Measurements from ENCODE around the gene PHLDB2.

PHLDB2 gene

GRCh38 chr3:111882799-111883198 lies 23.7 kb downstream of the PHLDB2 start:
- Histone ChIP-seq H3K36me3 (ENCODE audit: control insufficient read depth, insufficient read depth, low read length) (peaks cover 6% of the 10 kb centered on the region; the same call in 1 of the 2 replicates), H3K4me3 (ENCODE audit: low read depth, low read length) (no peak overlapping the region), H3K9me3 (ENCODE audit: control insufficient read depth, insufficient read depth, low read length) (no peaks in the 10 kb centered on the region), H3K9ac (ENCODE audit: low read depth, low read length) (no peak overlapping the region), H3K27me3 (ENCODE audit: control insufficient read depth, insufficient read depth, low read length) (no peaks in the 10 kb centered on the region), H3K27ac (ENCODE audit: low read depth, low read length) (no peak overlapping the region), H3K4me1 (ENCODE audit: control insufficient read depth, insufficient read depth, low read length) (peaks cover 3% of the 10 kb centered on the region; the same call in 1 of the 2 replicates)

DNA sequence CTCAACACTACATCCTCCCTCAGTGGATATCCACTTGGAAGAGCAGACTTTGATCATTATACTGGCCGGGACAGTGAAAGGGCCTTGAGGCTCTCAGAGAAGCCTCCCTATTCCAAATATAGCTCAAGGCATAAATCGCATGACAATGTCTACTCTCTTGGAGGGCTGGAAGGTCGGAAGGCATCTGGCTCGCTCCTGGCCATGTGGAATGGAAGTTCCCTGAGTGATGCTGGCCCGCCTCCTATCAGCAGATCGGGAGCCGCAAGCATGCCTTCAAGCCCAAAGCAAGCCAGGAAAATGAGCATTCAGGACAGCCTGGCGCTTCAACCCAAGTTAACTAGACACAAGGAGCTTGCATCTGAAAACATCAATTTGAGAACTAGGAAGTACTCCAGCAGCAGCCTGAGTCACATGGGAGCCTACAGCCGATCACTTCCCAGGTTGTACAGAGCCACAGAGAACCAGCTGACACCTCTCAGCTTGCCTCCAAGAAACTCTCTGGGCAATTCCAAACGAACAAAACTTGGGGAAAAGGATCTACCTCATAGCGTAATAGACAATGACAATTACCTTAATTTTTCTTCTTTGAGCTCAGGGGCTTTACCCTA lies 25.4 kb downstream of the PHLDB2 start:
- H3K9ac ChIP-seq (ENCODE audit: low read depth, low read length): no peak overlapping the region
- no peak overlapping the region for H3K27ac ChIP-seq (ENCODE audit: low read depth, low read length)
- H3K36me3 ChIP-seq (ENCODE audit: control insufficient read depth, insufficient read depth, low read length): peaks cover 6% of the 10 kb centered on the region; the same call in 1 of the 2 replicates
- H3K27me3 ChIP-seq (ENCODE audit: control insufficient read depth, insufficient read depth, low read length): no peaks in the 10 kb centered on the region
- H3K4me3 ChIP-seq (ENCODE audit: low read depth, low read length): no peak overlapping the region
- no peaks in the 10 kb centered on the region for H3K9me3 ChIP-seq (ENCODE audit: control insufficient read depth, insufficient read depth, low read length)
- peaks cover 3% of the 10 kb centered on the region; the same call in 1 of the 2 replicates for H3K4me1 ChIP-seq (ENCODE audit: control insufficient read depth, insufficient read depth, low read length)

- Histone ChIP-seq H3K4me3 (ENCODE audit: low read depth, low read length) (no peak overlapping the region), H3K9ac (ENCODE audit: low read depth, low read length) (no peak overlapping the region), H3K27me3 (ENCODE audit: control insufficient read depth, insufficient read depth, low read length) (no peaks in the 10 kb centered on the region), H3K27ac (ENCODE audit: low read depth, low read length) (no peak overlapping the region), H3K9me3 (ENCODE audit: control insufficient read depth, insufficient read depth, low read length) (no peaks in the 10 kb centered on the region), H3K36me3 (ENCODE audit: control insufficient read depth, insufficient read depth, low read length) (peaks cover 6% of the 10 kb centered on the region; the same call in 1 of the 2 replicates), H3K4me1 (ENCODE audit: control insufficient read depth, insufficient read depth, low read length) (peaks cover 3% of the 10 kb centered on the region; the same call in 1 of the 2 replicates)
Measured at GRCh38 chr3:111885578-111885977, 26.5 kb downstream of the PHLDB2 start.

GRCh38 chr3:111890051-111890580 lies 31.1 kb downstream of the PHLDB2 start:
- Histone ChIP-seq H3K9ac (ENCODE audit: low read depth, low read length) (no peak overlapping the region), H3K27me3 (ENCODE audit: control insufficient read depth, insufficient read depth, low read length) (no peaks in the 10 kb centered on the region), H3K4me1 (ENCODE audit: control insufficient read depth, insufficient read depth, low read length) (no peaks in the 10 kb centered on the region), H3K4me3 (ENCODE audit: low read depth, low read length) (no peak overlapping the region), H3K36me3 (ENCODE audit: control insufficient read depth, insufficient read depth, low read length) (peaks cover 3% of the 10 kb centered on the region; the same call in 1 of the 2 replicates), H3K27ac (ENCODE audit: low read depth, low read length) (no peak overlapping the region), H3K9me3 (ENCODE audit: control insufficient read depth, insufficient read depth, low read length) (no peaks in the 10 kb centered on the region)

GRCh38 chr3:111892070-111892469 lies 33.0 kb downstream of the PHLDB2 start:
- no peak overlapping the region for H3K4me3 ChIP-seq (ENCODE audit: low read depth, low read length)
- H3K4me1 ChIP-seq (ENCODE audit: control insufficient read depth, insufficient read depth, low read length): no peaks in the 10 kb centered on the region
- H3K36me3 ChIP-seq (ENCODE audit: control insufficient read depth, insufficient read depth, low read length): no peaks in the 10 kb centered on the region
- no peaks in the 10 kb centered on the region for H3K9me3 ChIP-seq (ENCODE audit: control insufficient read depth, insufficient read depth, low read length)
- no peaks in the 10 kb centered on the region for H3K27me3 ChIP-seq (ENCODE audit: control insufficient read depth, insufficient read depth, low read length)
- no peak overlapping the region for H3K9ac ChIP-seq (ENCODE audit: low read depth, low read length)
- no peak overlapping the region for H3K27ac ChIP-seq (ENCODE audit: low read depth, low read length)

DNA sequence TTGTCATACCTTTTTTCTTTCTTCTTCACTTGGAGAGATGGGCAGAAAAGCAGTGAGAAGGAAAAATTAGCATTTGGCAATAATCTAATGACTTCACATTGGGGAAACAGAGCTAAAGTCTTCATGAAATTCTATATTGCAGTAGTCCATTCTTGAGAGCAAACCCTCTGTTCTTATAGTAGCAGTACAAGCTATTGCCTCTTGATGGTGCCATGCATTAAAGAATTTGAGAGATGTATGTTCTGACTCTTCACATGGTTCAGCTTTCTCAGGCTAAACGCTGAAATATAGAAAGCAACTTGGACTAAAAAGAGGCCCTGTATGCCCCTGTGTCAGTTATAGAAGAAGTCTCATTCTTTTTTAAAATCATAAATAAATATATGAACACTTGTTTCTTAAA lies 36.0 kb downstream of the PHLDB2 start:
- H3K9ac ChIP-seq (ENCODE audit: low read depth, low read length): no peak overlapping the region
- peaks cover 2% of the 10 kb centered on the region; the same call in 1 of the 2 replicates for H3K9me3 ChIP-seq (ENCODE audit: control insufficient read depth, insufficient read depth, low read length)
- no peak overlapping the region for H3K27ac ChIP-seq (ENCODE audit: low read depth, low read length)
- H3K36me3 ChIP-seq (ENCODE audit: control insufficient read depth, insufficient read depth, low read length): no peaks in the 10 kb centered on the region
- no peaks in the 10 kb centered on the region for H3K4me1 ChIP-seq (ENCODE audit: control insufficient read depth, insufficient read depth, low read length)
- H3K4me3 ChIP-seq (ENCODE audit: low read depth, low read length): no peak overlapping the region
- no peaks in the 10 kb centered on the region for H3K27me3 ChIP-seq (ENCODE audit: control insufficient read depth, insufficient read depth, low read length)

DNA sequence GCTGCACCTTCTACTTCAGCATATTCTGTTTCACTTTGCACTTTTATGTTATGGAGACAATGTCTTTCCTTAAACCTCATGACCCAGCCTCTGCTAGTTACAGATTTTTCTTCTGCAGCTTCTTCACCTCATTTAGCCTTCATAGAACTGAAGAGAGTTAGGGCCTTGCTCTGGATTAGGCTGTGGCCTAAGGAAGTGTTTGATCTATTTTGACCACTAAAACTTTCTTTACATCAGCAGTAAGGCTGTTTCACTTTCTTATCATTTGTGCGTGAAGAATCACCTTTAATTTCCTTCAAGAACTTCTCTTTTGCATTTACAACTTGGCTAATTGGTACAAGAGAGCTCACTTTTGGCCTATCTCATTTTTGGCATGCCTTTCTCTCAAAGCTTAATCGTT lies 40.9 kb downstream of the PHLDB2 start:
- H3K27me3 ChIP-seq (ENCODE audit: control insufficient read depth, insufficient read depth, low read length): no peaks in the 10 kb centered on the region
- no peaks in the 10 kb centered on the region for H3K4me1 ChIP-seq (ENCODE audit: control insufficient read depth, insufficient read depth, low read length)
- peaks cover 2% of the 10 kb centered on the region; the same call in 1 of the 2 replicates for H3K9me3 ChIP-seq (ENCODE audit: control insufficient read depth, insufficient read depth, low read length)
- H3K9ac ChIP-seq (ENCODE audit: low read depth, low read length): no peak overlapping the region
- H3K27ac ChIP-seq (ENCODE audit: low read depth, low read length): no peak overlapping the region
- no peaks in the 10 kb centered on the region for H3K36me3 ChIP-seq (ENCODE audit: control insufficient read depth, insufficient read depth, low read length)
- no peak overlapping the region for H3K4me3 ChIP-seq (ENCODE audit: low read depth, low read length)

- H3K4me3 ChIP-seq (ENCODE audit: low read depth, low read length): no peak overlapping the region
- H3K36me3 ChIP-seq (ENCODE audit: control insufficient read depth, insufficient read depth, low read length): no peaks in the 10 kb centered on the region
- H3K27ac ChIP-seq (ENCODE audit: low read depth, low read length): no peak overlapping the region
- peaks cover 2% of the 10 kb centered on the region; the same call in 1 of the 2 replicates for H3K9me3 ChIP-seq (ENCODE audit: control insufficient read depth, insufficient read depth, low read length)
- H3K27me3 ChIP-seq (ENCODE audit: control insufficient read depth, insufficient read depth, low read length): no peaks in the 10 kb centered on the region
- no peaks in the 10 kb centered on the region for H3K4me1 ChIP-seq (ENCODE audit: control insufficient read depth, insufficient read depth, low read length)
- H3K9ac ChIP-seq (ENCODE audit: low read depth, low read length): no peak overlapping the region
Measured at GRCh38 chr3:111901637-111902036, 42.6 kb downstream of the PHLDB2 start.

DNA sequence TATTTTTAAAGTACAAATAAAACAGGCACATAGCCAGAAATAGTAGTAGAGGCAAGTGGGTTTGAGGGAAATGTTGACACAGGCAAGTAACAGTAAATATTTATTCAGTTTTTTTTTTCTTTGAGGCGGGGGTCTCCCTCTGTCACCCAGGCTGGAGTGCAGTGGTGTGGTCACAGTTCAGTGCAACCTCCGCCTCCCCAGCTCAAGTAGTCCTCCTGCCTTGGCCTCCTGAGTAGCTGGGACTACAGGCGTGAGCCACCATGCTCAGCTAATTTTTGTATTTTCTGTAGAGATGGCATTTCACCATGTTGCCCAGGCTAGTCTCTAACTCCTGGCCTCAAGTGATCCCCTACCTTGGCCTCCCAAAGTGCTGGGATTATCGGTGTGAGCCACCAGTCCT lies 43.5 kb downstream of the PHLDB2 start:
- Histone ChIP-seq H3K27ac (ENCODE audit: low read depth, low read length) (no peak overlapping the region), H3K27me3 (ENCODE audit: control insufficient read depth, insufficient read depth, low read length) (no peaks in the 10 kb centered on the region), H3K9ac (ENCODE audit: low read depth, low read length) (no peak overlapping the region), H3K4me3 (ENCODE audit: low read depth, low read length) (no peak overlapping the region), H3K4me1 (ENCODE audit: control insufficient read depth, insufficient read depth, low read length) (no peaks in the 10 kb centered on the region), H3K9me3 (ENCODE audit: control insufficient read depth, insufficient read depth, low read length) (peaks cover 2% of the 10 kb centered on the region; the same call in 1 of the 2 replicates), H3K36me3 (ENCODE audit: control insufficient read depth, insufficient read depth, low read length) (no peaks in the 10 kb centered on the region)

GRCh38 chr3:111903067-111903511 lies 44.0 kb downstream of the PHLDB2 start:
- no peaks in the 10 kb centered on the region for H3K27me3 ChIP-seq (ENCODE audit: control insufficient read depth, insufficient read depth, low read length)
- H3K4me3 ChIP-seq (ENCODE audit: low read depth, low read length): no peak overlapping the region
- H3K27ac ChIP-seq (ENCODE audit: low read depth, low read length): no peak overlapping the region
- no peaks in the 10 kb centered on the region for H3K4me1 ChIP-seq (ENCODE audit: control insufficient read depth, insufficient read depth, low read length)
- H3K36me3 ChIP-seq (ENCODE audit: control insufficient read depth, insufficient read depth, low read length): no peaks in the 10 kb centered on the region
- H3K9ac ChIP-seq (ENCODE audit: low read depth, low read length): no peak overlapping the region
- peaks cover 2% of the 10 kb centered on the region; the same call in 1 of the 2 replicates for H3K9me3 ChIP-seq (ENCODE audit: control insufficient read depth, insufficient read depth, low read length)

- no peak overlapping the region for H3K9ac ChIP-seq (ENCODE audit: low read depth, low read length)
- no peaks in the 10 kb centered on the region for H3K36me3 ChIP-seq (ENCODE audit: control insufficient read depth, insufficient read depth, low read length)
- H3K27ac ChIP-seq (ENCODE audit: low read depth, low read length): no peak overlapping the region
- no peaks in the 10 kb centered on the region for H3K4me1 ChIP-seq (ENCODE audit: control insufficient read depth, insufficient read depth, low read length)
- H3K27me3 ChIP-seq (ENCODE audit: control insufficient read depth, insufficient read depth, low read length): no peaks in the 10 kb centered on the region
- no peaks in the 10 kb centered on the region for H3K9me3 ChIP-seq (ENCODE audit: control insufficient read depth, insufficient read depth, low read length)
- H3K4me3 ChIP-seq (ENCODE audit: low read depth, low read length): no peak overlapping the region
Measured at GRCh38 chr3:111904376-111905241, 45.5 kb downstream of the PHLDB2 start.

Measured in HUES48 (cell line).